Measurements from ENCODE around the gene WDR88.

WDR88 gene

DNA sequence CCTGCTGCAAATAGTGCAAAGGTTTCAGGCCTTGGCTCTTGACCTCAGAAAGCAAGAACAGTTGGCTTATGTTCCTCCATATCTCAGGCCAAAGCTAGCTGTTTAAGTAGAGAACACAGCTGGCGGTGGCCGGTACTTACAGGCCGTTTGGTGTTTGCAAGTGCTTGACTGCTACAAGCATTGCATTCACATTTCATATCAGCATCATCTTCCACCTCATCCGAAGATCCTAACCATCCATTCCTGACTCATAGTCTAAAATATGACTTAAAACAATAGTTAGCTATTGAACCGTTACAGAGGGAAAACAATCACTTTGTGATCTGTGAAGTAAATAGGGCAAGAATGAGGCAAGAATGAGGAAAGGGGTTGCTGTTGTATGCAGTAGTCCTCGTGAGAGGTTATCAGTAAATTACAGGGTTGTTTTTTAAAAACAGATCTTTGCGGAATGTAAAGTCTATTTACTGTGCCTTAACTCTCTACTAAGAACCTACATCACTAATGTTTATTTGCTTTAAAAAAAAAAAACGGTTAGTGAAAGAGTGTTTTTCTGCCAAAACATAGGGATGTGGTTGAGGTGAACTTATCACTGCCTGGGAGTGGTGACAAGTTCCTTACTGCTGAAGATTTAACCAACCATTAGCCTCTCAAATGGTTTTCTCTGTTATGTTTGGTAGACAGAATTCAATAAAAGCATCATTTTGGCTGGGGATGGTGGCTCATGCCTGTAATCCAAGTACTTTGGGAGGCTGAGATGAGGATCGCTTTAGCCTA, 21.6 kb upstream of the WDR88 start:
- TF ChIP-seq CTCF (IDR thresholded peaks at IDR 0.05; ENCODE audit: control insufficient read depth, extremely low read depth, insufficient read depth), result no peak
- DNase-seq (ENCODE audit: low read depth), result no peak
- no peak overlapping the region for H3K4me3 ChIP-seq (ENCODE audit: low read depth, low read length)

DNA sequence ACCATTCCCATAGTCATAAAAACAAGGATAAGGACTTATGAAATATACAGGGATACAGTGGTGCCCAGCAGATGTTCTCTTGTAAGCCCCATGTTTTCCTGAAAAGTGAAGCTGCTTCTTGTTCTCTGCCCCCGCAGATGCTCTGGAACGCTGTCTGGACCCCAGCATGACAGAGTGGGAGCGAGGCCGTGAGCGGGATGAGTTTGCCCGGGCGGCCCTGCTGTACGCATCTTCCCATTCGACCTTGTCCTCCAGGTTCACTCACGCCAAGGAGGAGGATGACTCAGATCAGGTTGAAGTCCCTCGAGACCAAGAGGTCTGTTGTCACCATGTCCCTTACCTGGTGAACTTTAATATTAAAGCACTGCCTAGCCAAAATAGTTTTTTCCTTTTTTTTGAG, 20.3 kb upstream of the WDR88 start:
- H3K4me3 ChIP-seq (ENCODE audit: low read depth, low read length), result no peak overlapping the region
- DNase-seq (ENCODE audit: low read depth), result no peak
- TF ChIP-seq CTCF (IDR thresholded peaks at IDR 0.05; ENCODE audit: control insufficient read depth, extremely low read depth, insufficient read depth), result no peak

GRCh38 chr19:33114312-33114711, 17.6 kb upstream of the WDR88 start:
- no peak overlapping the region for H3K4me3 ChIP-seq (ENCODE audit: low read depth, low read length)
- no peak for TF ChIP-seq CTCF (IDR thresholded peaks at IDR 0.05; ENCODE audit: control insufficient read depth, extremely low read depth, insufficient read depth)
- no peak for DNase-seq (ENCODE audit: low read depth)

GRCh38 chr19:33117501-33117900, 14.4 kb upstream of the WDR88 start:
- no peak for TF ChIP-seq CTCF (IDR thresholded peaks at IDR 0.05; ENCODE audit: control insufficient read depth, extremely low read depth, insufficient read depth)
- H3K4me3 ChIP-seq (ENCODE audit: low read depth, low read length), result no peak overlapping the region
- DNase-seq (ENCODE audit: low read depth), result no peak

DNA sequence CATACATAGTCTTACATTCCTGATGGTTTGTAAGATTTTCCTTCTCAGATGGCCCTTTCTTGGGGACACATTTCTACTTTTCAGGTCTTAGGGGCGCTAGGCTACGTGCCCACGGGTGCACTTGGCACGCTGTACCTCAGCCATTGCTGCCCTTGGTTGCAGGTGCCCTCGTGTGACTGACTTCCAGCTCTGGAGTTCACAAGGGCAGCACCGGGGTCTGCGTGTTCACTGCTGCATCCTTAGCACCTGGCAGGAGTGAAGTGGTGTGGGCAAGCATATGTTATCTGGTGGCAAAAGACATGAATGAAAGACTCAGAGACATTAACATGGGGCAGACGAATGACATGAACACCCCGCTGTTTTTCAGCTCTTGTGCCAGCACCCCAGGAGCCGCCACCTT, 13.3 kb upstream of the WDR88 start:
- H3K4me3 ChIP-seq (ENCODE audit: low read depth, low read length), result no peak overlapping the region
- no peak for DNase-seq (ENCODE audit: low read depth)
- no peak for TF ChIP-seq CTCF (IDR thresholded peaks at IDR 0.05; ENCODE audit: control insufficient read depth, extremely low read depth, insufficient read depth)

DNA sequence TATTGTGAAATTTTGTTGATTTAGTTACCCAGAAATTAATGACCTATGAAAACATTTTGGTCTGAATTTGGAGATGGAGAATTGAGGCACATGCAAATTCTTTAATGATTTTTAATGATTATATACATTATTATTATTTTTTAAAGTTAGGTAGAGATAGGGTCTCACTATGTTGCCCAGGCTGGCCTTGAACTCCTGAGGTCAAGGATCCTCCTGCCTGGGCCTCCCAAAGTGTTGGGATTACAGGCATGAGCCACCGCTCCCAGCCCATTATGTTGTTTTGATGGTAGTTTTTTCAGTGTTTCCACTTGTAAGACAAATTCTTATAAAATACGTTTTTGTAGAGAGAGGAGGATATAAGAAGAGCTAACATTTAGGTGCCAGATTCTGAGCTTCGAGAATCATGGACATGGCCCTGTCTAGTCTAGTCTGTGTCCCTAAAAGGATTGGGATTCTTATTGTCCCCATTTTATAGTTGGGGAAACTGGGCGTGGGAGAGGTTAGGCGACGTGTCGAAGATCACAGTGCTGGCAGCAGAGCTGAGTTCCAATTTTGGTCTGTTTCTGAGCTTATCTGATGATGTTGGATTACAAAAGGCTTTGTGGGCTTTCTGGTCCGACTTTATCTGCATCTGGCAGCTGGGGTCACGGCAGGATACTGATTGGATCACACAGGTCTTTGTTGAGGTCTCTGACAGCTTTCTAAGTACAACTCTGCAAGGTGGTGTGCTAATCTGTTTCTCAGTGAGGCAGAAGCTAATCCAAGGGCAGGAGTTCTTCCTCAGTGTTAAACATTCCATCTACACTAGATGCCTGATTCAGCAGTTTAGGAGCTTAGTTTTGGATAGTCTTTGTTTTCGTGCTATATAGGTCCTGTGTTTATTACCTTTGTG, 7.5 kb upstream of the WDR88 start:
- no peak for TF ChIP-seq CTCF (IDR thresholded peaks at IDR 0.05; ENCODE audit: control insufficient read depth, extremely low read depth, insufficient read depth)
- no peak overlapping the region for H3K4me3 ChIP-seq (ENCODE audit: low read depth, low read length)
- DNase-seq (ENCODE audit: low read depth), result no peak
